T follicular helper cell (primary cell): ENCODE data around the gene PDE1A.

Experiments used
- DNase-seq: peaks from one replicate; pipeline ENCODE4 v3.0.0-alpha.2; 2020; ENCODE audit warnings: low read depth

Gene PDE1A

GRCh38 chr2:182267971-182268370 lies 158.9 kb downstream of the PDE1A start:
- no peak for DNase-seq

GRCh38 chr2:182266909-182267308 lies 159.9 kb downstream of the PDE1A start:
- no peak for DNase-seq

- no peak for DNase-seq
Observed at GRCh38 chr2:182265718-182266117, 161.1 kb downstream of the PDE1A start.

GRCh38 chr2:182261860-182262387 lies 164.9 kb downstream of the PDE1A start:
- DNase-seq, result no peak

GRCh38 chr2:182259629-182260150 lies 167.1 kb downstream of the PDE1A start:
- DNase-seq, result no peak

GRCh38 chr2:182252534-182252933 lies 174.3 kb downstream of the PDE1A start:
- DNase-seq, result no peak

GRCh38 chr2:182248898-182249297 lies 177.9 kb downstream of the PDE1A start:
- DNase-seq, result no peak

GRCh38 chr2:182248362-182248761 lies 178.5 kb downstream of the PDE1A start:
- no peak for DNase-seq

- no peak for DNase-seq
Observed at GRCh38 chr2:182247831-182248230, 179.0 kb downstream of the PDE1A start.

- DNase-seq, result no peak
Observed at GRCh38 chr2:182245963-182246362, 180.9 kb downstream of the PDE1A start.

GRCh38 chr2:182242609-182243008 lies 184.2 kb downstream of the PDE1A start:
- DNase-seq, result no peak

- DNase-seq, result no peak
Observed at GRCh38 chr2:182241936-182242335, 184.9 kb downstream of the PDE1A start.

- DNase-seq, result no peak
Observed at GRCh38 chr2:182240862-182241371, 185.9 kb downstream of the PDE1A start.

GRCh38 chr2:182230561-182230960 lies 196.3 kb downstream of the PDE1A start:
- no peak for DNase-seq

- no peak for DNase-seq
Observed at GRCh38 chr2:182229297-182229696, 197.5 kb downstream of the PDE1A start.

GRCh38 chr2:182228741-182229140 lies 198.1 kb downstream of the PDE1A start:
- no peak for DNase-seq

- no peak for DNase-seq
Observed at GRCh38 chr2:182228073-182228473, 198.8 kb downstream of the PDE1A start.

GRCh38 chr2:182226807-182227206 lies 200.0 kb downstream of the PDE1A start:
- no peak for DNase-seq

- DNase-seq, result no peak
Observed at GRCh38 chr2:182224669-182225068, 202.2 kb downstream of the PDE1A start.

GRCh38 chr2:182220998-182221397 lies 205.8 kb downstream of the PDE1A start:
- no peak for DNase-seq

GRCh38 chr2:182220335-182220734 lies 206.5 kb downstream of the PDE1A start:
- DNase-seq, result no peak

- no peak for DNase-seq
Observed at GRCh38 chr2:182210669-182211068, 216.2 kb downstream of the PDE1A start.

- no peak for DNase-seq
Observed at GRCh38 chr2:182208421-182208820, 218.4 kb downstream of the PDE1A start.

- DNase-seq, result no peak
Observed at GRCh38 chr2:182207049-182207746, 219.6 kb downstream of the PDE1A start.
